Measurements from ENCODE around the gene DHCR24.

- no peak for TF ChIP-seq CTCF (tag by site-specific recombination; IDR thresholded peaks at IDR 0.05)
- TF ChIP-seq ZBTB11 (tag by site-specific recombination; conservative IDR thresholded peaks at IDR 0.05; ENCODE audit: low read depth), result no peak
Measured at GRCh38 chr1:54919367-54920359, 32.7 kb upstream of the DHCR24 start.

Measured in HEK293 (cell line).